ENCODE results near the gene MYBPHL. TPM values are rescaled to one million over a fixed set of nuclear protein-coding genes. Genes with fewer than 3 reads are reported as not detected.

MYBPHL gene
- total and polyA plus RNA-seq, 8 donors, result 0.45 TPM; not detected in 7

GRCh38 chr1:109279615-109280278, 27.1 kb downstream of the MYBPHL start:
- intact Hi-C loops (cut with DNase I; ENCODE audit: low total_unique reads), result loop anchor here (5.0 kb wide), 1 partner anchor 118 kb away; the partner anchor contains the start of gene SORT1
- no peak overlapping the region for H3K4me3 ChIP-seq
- H3K27me3 ChIP-seq, result no peaks in the 10 kb centered on the region
- peaks cover 0 to 6% (median 0%) of the 10 kb centered on the region in 4 donors for H3K36me3 ChIP-seq
- no peak overlapping the region for H3K27ac ChIP-seq
- 85 to 94% (median 92%) methylated on average over 5 of the region's 5 CpGs for WGBS, 5 donors
- DNase-seq, result no peak
- H3K9me3 ChIP-seq, result no peaks in the 10 kb centered on the region
- H3K4me1 ChIP-seq, result peaks cover 32 to 61% (median 39%) of the 10 kb centered on the region in 4 donors
- TF ChIP-seq EP300 (IDR thresholded peaks at IDR 0.05), result no peak
- no peak for TF ChIP-seq POLR2A (IDR thresholded peaks at IDR 0.05)
- no peak for TF ChIP-seq POLR2AphosphoS5 (IDR thresholded peaks at IDR 0.05)
- TF ChIP-seq CTCF (IDR thresholded peaks at IDR 0.05), result no peak

- intact Hi-C loops (cut with DNase I; ENCODE audit: low total_unique reads), result loop anchor here (5.0 kb wide), 1 partner anchor 120 kb away; the partner anchor contains the start of gene SORT1
- H3K4me1 ChIP-seq, result peaks cover 36 to 70% (median 39%) of the 10 kb centered on the region in 4 donors
Measured at GRCh38 chr1:109277434-109278204, 29.2 kb downstream of the MYBPHL start.

GRCh38 chr1:109275706-109276345, 31.0 kb downstream of the MYBPHL start:
- TF ChIP-seq POLR2AphosphoS5 (IDR thresholded peaks at IDR 0.05) (no peak), EP300 (IDR thresholded peaks at IDR 0.05) (no peak), POLR2A (IDR thresholded peaks at IDR 0.05) (no peak), CTCF (IDR thresholded peaks at IDR 0.05) (no peak)
- peaks cover 0 to 25% (median 4%) of the 10 kb centered on the region in 4 donors for H3K36me3 ChIP-seq
- peaks cover 24 to 61% (median 27%) of the 10 kb centered on the region in 4 donors for H3K4me1 ChIP-seq
- 61 to 71% (median 68%) methylated on average over 9 of the region's 9 CpGs for WGBS, 5 donors
- DNase-seq, result no peak
- intact Hi-C loops (cut with DNase I; ENCODE audit: low total_unique reads), result loop anchor here (5.0 kb wide), 1 partner anchor 121 kb away; the partner anchor contains the start of gene SORT1
- peak overlapping the region in 1 of 5 donors; percentile 78 for H3K27ac ChIP-seq
- H3K27me3 ChIP-seq, result no peaks in the 10 kb centered on the region
- H3K9me3 ChIP-seq, result no peaks in the 10 kb centered on the region
- no peak overlapping the region for H3K4me3 ChIP-seq

More at GRCh38 chr1:109277434-109278204, 29.2 kb downstream of the MYBPHL start:
- Histone ChIP-seq H3K9me3 (no peaks in the 10 kb centered on the region), H3K27ac (peak overlapping the region in 3 of 5 donors; percentile 1 to 36 (median 5)), H3K27me3 (no peaks in the 10 kb centered on the region), H3K4me3 (no peak overlapping the region), H3K36me3 (peaks cover 0 to 11% (median 1%) of the 10 kb centered on the region in 4 donors)
- WGBS, 5 donors, result 60 to 72% (median 61%) methylated on average over 5 to 7 of the region's 7 CpGs
- peak in 1 of 3 donors; percentile 65 for TF ChIP-seq POLR2AphosphoS5 (IDR thresholded peaks at IDR 0.05)
- peak in 5 of 7 experiments; percentile 88 to 94 (median 93) for TF ChIP-seq CTCF (IDR thresholded peaks at IDR 0.05)
- TF ChIP-seq POLR2A (IDR thresholded peaks at IDR 0.05), result no peak
- DNase-seq, result peak; percentile 84 to 94
